ENCODE results near the gene TPCN1. TPM values are rescaled to one million over a fixed set of nuclear protein-coding genes. Genes with fewer than 3 reads are reported as not detected.

TPCN1 gene
- total RNA-seq, 1 experiment from 2014 or later = 42.7 TPM

DNA sequence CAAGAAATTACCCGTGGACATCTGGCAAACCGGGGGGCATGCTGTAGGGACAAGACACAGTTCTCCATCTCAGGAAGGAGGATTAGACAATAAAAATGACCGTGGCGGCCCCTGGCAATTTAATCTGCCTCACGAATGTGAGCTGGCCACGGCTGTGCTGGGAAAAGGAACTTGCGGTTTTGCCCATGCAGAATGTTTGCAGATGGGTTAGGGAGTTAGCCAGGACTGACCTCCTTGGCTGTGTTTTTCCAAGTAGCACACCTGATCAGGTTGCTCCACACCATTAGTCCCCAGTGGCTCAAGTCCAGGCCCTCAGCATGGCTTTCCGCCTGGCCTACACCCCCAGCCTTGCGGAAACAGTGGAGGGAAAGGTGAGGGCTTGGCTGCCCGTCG is 20.8 kb downstream of the TPCN1 start:
- intact Hi-C loops (cut with micrococcal nuclease; ENCODE audit: unreplicated experiment) = loop anchor here (5.0 kb wide), 1 partner anchor 45 kb away; no protein-coding TSS in a partner anchor
- H3K4me3 ChIP-seq = no peak overlapping the region; the same call in 1 of the 2 replicates
- 0 out of 2 replicates have a peak, but pooled peaks cover 7% of the 10 kb centered on the region for H4K20me1 ChIP-seq (ENCODE audit: insufficient read depth)
- H3K9me2 ChIP-seq (ENCODE audit: insufficient read depth) = no peaks in the 10 kb centered on the region
- H3K4me2 ChIP-seq = peak overlapping the region; percentile 66
- H3K9me3 ChIP-seq (ENCODE audit: insufficient read depth, low read depth) = no peaks in the 10 kb centered on the region
- no peak overlapping the region for H2AFZ ChIP-seq
- no peaks in the 10 kb centered on the region for H3K27me3 ChIP-seq (ENCODE audit: insufficient read depth, low read depth)
- TF ChIP-seq, protein P1, sequence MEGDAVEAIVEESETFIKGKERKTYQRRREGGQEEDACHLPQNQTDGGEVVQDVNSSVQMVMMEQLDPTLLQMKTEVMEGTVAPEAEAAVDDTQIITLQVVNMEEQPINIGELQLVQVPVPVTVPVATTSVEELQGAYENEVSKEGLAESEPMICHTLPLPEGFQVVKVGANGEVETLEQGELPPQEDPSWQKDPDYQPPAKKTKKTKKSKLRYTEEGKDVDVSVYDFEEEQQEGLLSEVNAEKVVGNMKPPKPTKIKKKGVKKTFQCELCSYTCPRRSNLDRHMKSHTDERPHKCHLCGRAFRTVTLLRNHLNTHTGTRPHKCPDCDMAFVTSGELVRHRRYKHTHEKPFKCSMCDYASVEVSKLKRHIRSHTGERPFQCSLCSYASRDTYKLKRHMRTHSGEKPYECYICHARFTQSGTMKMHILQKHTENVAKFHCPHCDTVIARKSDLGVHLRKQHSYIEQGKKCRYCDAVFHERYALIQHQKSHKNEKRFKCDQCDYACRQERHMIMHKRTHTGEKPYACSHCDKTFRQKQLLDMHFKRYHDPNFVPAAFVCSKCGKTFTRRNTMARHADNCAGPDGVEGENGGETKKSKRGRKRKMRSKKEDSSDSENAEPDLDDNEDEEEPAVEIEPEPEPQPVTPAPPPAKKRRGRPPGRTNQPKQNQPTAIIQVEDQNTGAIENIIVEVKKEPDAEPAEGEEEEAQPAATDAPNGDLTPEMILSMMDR (conservative IDR thresholded peaks at IDR 0.05) = no peak
- no peak for TF ChIP-seq EZH2 (IDR thresholded peaks at IDR 0.05; ENCODE audit: low read depth)
- peak overlapping the region; percentile 93 for H3K27ac ChIP-seq
- ChIA-PET CTCF (interaction anchor here (0.5 kb wide), 1 partner anchor 45 kb away, joined by 3 read pairs; no protein-coding TSS in a partner anchor), POLR2A (ENCODE audit: unreplicated experiment) (interaction anchor here (0.6 kb wide), 1 partner anchor 36 kb away, joined by 7 read pairs; no protein-coding TSS in a partner anchor)
- DNase-seq = peak; percentile 78 to 96
- H3K4me1 ChIP-seq (replicated peaks; ENCODE audit: insufficient read depth) = peaks cover 89% of the 10 kb centered on the region
- H3K79me2 ChIP-seq (ENCODE audit: low read depth) = peaks cover 34% of the 10 kb centered on the region
- BruUV-seq (replicated peaks) = no TSS peak
- H3F3A ChIP-seq (ENCODE audit: insufficient read depth, low read depth) = peaks cover 73% of the 10 kb centered on the region
- no peaks in the 10 kb centered on the region for H3K36me3 ChIP-seq (ENCODE audit: low read depth)

DNA sequence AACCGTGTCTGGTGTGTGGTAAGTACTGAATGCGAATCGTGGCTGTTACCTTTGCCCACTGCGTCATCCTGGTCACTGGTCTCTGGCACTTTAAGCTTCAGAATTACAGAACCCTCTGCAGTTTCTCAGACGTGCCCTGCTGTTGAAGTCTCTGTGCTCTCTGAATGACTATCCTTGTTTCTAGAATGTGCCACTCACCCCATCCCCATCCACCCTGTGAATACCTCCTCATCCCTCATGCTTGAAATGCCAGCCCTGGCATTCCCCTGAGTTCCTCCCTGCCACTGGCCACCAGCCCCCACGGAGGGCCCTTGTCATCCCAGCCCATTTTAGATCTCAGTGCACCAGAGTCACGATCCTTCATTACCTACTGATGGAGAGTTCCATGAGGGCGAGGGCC is 21.3 kb downstream of the TPCN1 start:
- peak overlapping the region; percentile 66 for H3K4me2 ChIP-seq
- peak overlapping the region; percentile 93 for H3K27ac ChIP-seq
- H3K36me3 ChIP-seq (ENCODE audit: low read depth) = no peaks in the 10 kb centered on the region
- H3K9me2 ChIP-seq (ENCODE audit: insufficient read depth) = no peaks in the 10 kb centered on the region
- no peaks in the 10 kb centered on the region for H3K27me3 ChIP-seq (ENCODE audit: insufficient read depth, low read depth)
- ChIA-PET CTCF (no interaction called here), POLR2A (ENCODE audit: unreplicated experiment) (interaction anchor here (0.6 kb wide), 1 partner anchor 36 kb away, joined by 7 read pairs; no protein-coding TSS in a partner anchor)
- peaks cover 39% of the 10 kb centered on the region for H3K79me2 ChIP-seq (ENCODE audit: low read depth)
- no peak overlapping the region for H2AFZ ChIP-seq
- peaks cover 79% of the 10 kb centered on the region for H3F3A ChIP-seq (ENCODE audit: insufficient read depth, low read depth)
- intact Hi-C loops (cut with micrococcal nuclease; ENCODE audit: unreplicated experiment) = loop anchor here (5.0 kb wide), 1 partner anchor 45 kb away; no protein-coding TSS in a partner anchor
- peaks cover 93% of the 10 kb centered on the region for H3K4me1 ChIP-seq (replicated peaks; ENCODE audit: insufficient read depth)
- no peak for DNase-seq
- H3K4me3 ChIP-seq = no peak overlapping the region; the same call in 1 of the 2 replicates
- no peaks in the 10 kb centered on the region for H3K9me3 ChIP-seq (ENCODE audit: insufficient read depth, low read depth)
- TF ChIP-seq EZH2 (IDR thresholded peaks at IDR 0.05; ENCODE audit: low read depth) = no peak
- TF ChIP-seq, protein P1 (conservative IDR thresholded peaks at IDR 0.05) = no peak
- H4K20me1 ChIP-seq (ENCODE audit: insufficient read depth) = 0 out of 2 replicates have a peak, but pooled peaks cover 7% of the 10 kb centered on the region
- BruUV-seq (replicated peaks) = TSS peak; percentile 18

DNA sequence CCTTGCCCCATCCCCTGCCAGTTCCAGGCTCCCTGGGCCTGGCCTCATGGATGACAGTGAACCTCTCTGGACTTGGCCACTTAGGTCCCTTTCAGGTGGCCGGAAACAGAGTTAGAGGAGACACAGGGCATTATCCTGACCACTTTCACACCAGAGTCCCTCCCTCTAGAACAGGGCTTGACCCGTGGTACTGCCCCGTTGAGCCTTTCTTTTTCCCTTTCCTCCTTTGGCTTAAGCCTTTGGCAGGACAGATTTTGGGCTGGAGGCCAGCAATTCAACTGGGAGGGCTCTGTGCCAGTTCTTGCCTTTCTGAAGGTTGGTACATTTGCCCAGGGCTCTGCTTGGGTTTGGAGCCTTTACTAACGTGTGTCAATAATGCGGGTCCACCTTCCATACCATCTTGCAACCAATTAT is 22.8 kb downstream of the TPCN1 start:
- no TSS peak for BruUV-seq (replicated peaks)
- no peak for DNase-seq
- no peak overlapping the region for H3K4me2 ChIP-seq
- no peak overlapping the region for H3K4me3 ChIP-seq
- H2AFZ ChIP-seq = no peak overlapping the region
- H3K9me3 ChIP-seq (ENCODE audit: insufficient read depth, low read depth) = no peaks in the 10 kb centered on the region
- peak overlapping the region; percentile 37; the same call in 1 of the 2 replicates for H3K27ac ChIP-seq
- ChIA-PET POLR2A (ENCODE audit: unreplicated experiment) (no interaction called here), CTCF (no interaction called here)
- no peaks in the 10 kb centered on the region for H3K36me3 ChIP-seq (ENCODE audit: low read depth)
- peaks cover 82% of the 10 kb centered on the region for H3K4me1 ChIP-seq (replicated peaks; ENCODE audit: insufficient read depth)
- intact Hi-C loops (cut with micrococcal nuclease; ENCODE audit: unreplicated experiment) = loop anchor here (5.0 kb wide), 1 partner anchor 47 kb away; no protein-coding TSS in a partner anchor
- peaks cover 50% of the 10 kb centered on the region for H3K79me2 ChIP-seq (ENCODE audit: low read depth)
- H4K20me1 ChIP-seq (ENCODE audit: insufficient read depth) = 0 out of 2 replicates have a peak, but pooled peaks cover 7% of the 10 kb centered on the region
- no peaks in the 10 kb centered on the region for H3K9me2 ChIP-seq (ENCODE audit: insufficient read depth)
- no peaks in the 10 kb centered on the region for H3K27me3 ChIP-seq (ENCODE audit: insufficient read depth, low read depth)
- H3F3A ChIP-seq (ENCODE audit: insufficient read depth, low read depth) = peaks cover 74% of the 10 kb centered on the region
- TF ChIP-seq, protein P1 (conservative IDR thresholded peaks at IDR 0.05) = no peak
- TF ChIP-seq EZH2 (IDR thresholded peaks at IDR 0.05; ENCODE audit: low read depth) = no peak

Measured in PC-9 (cell line).